ENCODE data around the gene EFCAB6. TPM values are rescaled to one million over a fixed set of nuclear protein-coding genes. Genes with fewer than 3 reads are reported as not detected.

EFCAB6 gene
- total RNA-seq, 1 experiment from 2014 or later: 0.52 TPM

GRCh38 chr22:43734370-43735150 lies 77.5 kb downstream of the EFCAB6 start:
- BruUV-seq (replicated peaks): no TSS peak
- POLR2A ChIA-PET: no interaction called here
- RAD21 ChIA-PET (ENCODE audit: low non-redundant PET in 1 of 2, low total read pairs in 2 of 2, uncharacterized antibody in 2 of 2, unreplicated experiment in 2 of 2): no interaction called here
- Histone ChIP-seq H3K79me2 (ENCODE audit: insufficient read depth, low read length) (no peaks in the 10 kb centered on the region), H3K4me2 (ENCODE audit: low read length) (no peak overlapping the region), H3K4me3 (replicated peaks in 1 of 2; ENCODE audit: low read depth in 1 of 2, low read length in 2 of 2) (no peak overlapping the region), H3K9me2 (ENCODE audit: insufficient read depth) (no peaks in the 10 kb centered on the region), H2AFZ (ENCODE audit: low read depth, low read length, poor library complexity, severe bottlenecking) (no peak overlapping the region), H3K27ac (ENCODE audit: low read depth, low read length) (no peak overlapping the region), H3K9ac (ENCODE audit: low read length) (no peak overlapping the region), H3K36me3 (ENCODE audit: control insufficient read depth in 1 of 2, insufficient read depth in 2 of 2, low read length in 2 of 2) (no peaks in the 10 kb centered on the region), H3K4me1 (ENCODE audit: control insufficient read depth in 1 of 2, insufficient read depth in 2 of 2, low read length in 2 of 2) (no peaks in the 10 kb centered on the region), H4K20me1 (ENCODE audit: insufficient read depth) (no peaks in the 10 kb centered on the region), H3K27me3 (ENCODE audit: insufficient read depth, low read length) (peaks cover 47% of the 10 kb centered on the region), H3K9me3 (ENCODE audit: control insufficient read depth in 1 of 2, insufficient read depth in 1 of 2, low read depth in 1 of 2, low read length in 2 of 2) (no peaks in the 10 kb centered on the region)
- TF ChIP-seq EZH2phosphoT487 (IDR thresholded peaks at IDR 0.05; ENCODE audit: borderline replicate concordance) (no peak), SP1 (IDR thresholded peaks at IDR 0.05; ENCODE audit: low read depth) (no peak), YY1 (IDR thresholded peaks at IDR 0.05; ENCODE audit: extremely low read depth, insufficient replicate concordance, low read depth, low read length) (no peak), JUND (IDR thresholded peaks at IDR 0.05) (no peak), ZNF274 (IDR thresholded peaks at IDR 0.05; ENCODE audit: low read depth, low read length) (no peak), TCF7L2 (IDR thresholded peaks at IDR 0.05; ENCODE audit: borderline replicate concordance, extremely low read depth, insufficient read depth, insufficient read length) (no peak), EZH2 (IDR thresholded peaks at IDR 0.05) (no peak), SIN3A (IDR thresholded peaks at IDR 0.05; ENCODE audit: low read depth) (no peak)
- ATAC-seq (no peak), DNase-seq (ENCODE audit: low read depth, low spot score) (no peak)
- intact Hi-C loops (cut with micrococcal nuclease): no loop called here
- CTCF ChIA-PET: no interaction called here

GRCh38 chr22:43733138-43733537 lies 79.0 kb downstream of the EFCAB6 start:
- no peaks in the 10 kb centered on the region for H3K9me2 ChIP-seq (ENCODE audit: insufficient read depth)
- H3K9me3 ChIP-seq (ENCODE audit: control insufficient read depth in 1 of 2, insufficient read depth in 1 of 2, low read depth in 1 of 2, low read length in 2 of 2): no peaks in the 10 kb centered on the region
- no peaks in the 10 kb centered on the region for H3K4me1 ChIP-seq (ENCODE audit: control insufficient read depth in 1 of 2, insufficient read depth in 2 of 2, low read length in 2 of 2)
- ChIA-PET CTCF (no interaction called here), POLR2A (no interaction called here), RAD21 (ENCODE audit: low non-redundant PET in 1 of 2, low total read pairs in 2 of 2, uncharacterized antibody in 2 of 2, unreplicated experiment in 2 of 2) (no interaction called here)
- no peaks in the 10 kb centered on the region for H3K36me3 ChIP-seq (ENCODE audit: control insufficient read depth in 1 of 2, insufficient read depth in 2 of 2, low read length in 2 of 2)
- peaks cover 47% of the 10 kb centered on the region for H3K27me3 ChIP-seq (ENCODE audit: insufficient read depth, low read length)
- no peaks in the 10 kb centered on the region for H4K20me1 ChIP-seq (ENCODE audit: insufficient read depth)
- no peak for TF ChIP-seq ZFX (IDR thresholded peaks at IDR 0.05)
- TF ChIP-seq REST (IDR thresholded peaks at IDR 0.05; ENCODE audit: low read depth): no peak
- TF ChIP-seq ATF3 (IDR thresholded peaks at IDR 0.05): no peak
- no peak for TF ChIP-seq EZH2 (IDR thresholded peaks at IDR 0.05)
- no peak for TF ChIP-seq JUND (IDR thresholded peaks at IDR 0.05)
- TF ChIP-seq CBX3 (IDR thresholded peaks at IDR 0.05; ENCODE audit: low read depth): no peak
- no peak for TF ChIP-seq CEBPB (IDR thresholded peaks at IDR 0.05; ENCODE audit: low read depth)
- no peak for TF ChIP-seq SP1 (IDR thresholded peaks at IDR 0.05; ENCODE audit: low read depth)
- no peak for TF ChIP-seq EZH2phosphoT487 (IDR thresholded peaks at IDR 0.05; ENCODE audit: borderline replicate concordance)
- no peak for TF ChIP-seq ZNF274 (IDR thresholded peaks at IDR 0.05; ENCODE audit: low read depth, low read length)
- H3K27ac ChIP-seq (ENCODE audit: low read depth, low read length): no peak overlapping the region
- intact Hi-C loops (cut with micrococcal nuclease): no loop called here
- no TSS peak for BruUV-seq (replicated peaks)
- H3K79me2 ChIP-seq (ENCODE audit: insufficient read depth, low read length): no peaks in the 10 kb centered on the region
- H3K4me2 ChIP-seq (ENCODE audit: low read length): no peak overlapping the region
- H3K4me3 ChIP-seq (replicated peaks in 1 of 2; ENCODE audit: low read depth in 1 of 2, low read length in 2 of 2): no peak overlapping the region
- ATAC-seq (no peak), DNase-seq (ENCODE audit: low read depth, low spot score) (no peak)
- H2AFZ ChIP-seq (ENCODE audit: low read depth, low read length, poor library complexity, severe bottlenecking): no peak overlapping the region
- no peak overlapping the region for H3K9ac ChIP-seq (ENCODE audit: low read length)
